Subcutaneous abdominal adipose tissue (tissue), 5 donors: ENCODE data around the gene DCHS2.

Experiments used
- H3K27ac ChIP-seq: one replicate; pipeline ENCODE4 v1.7.0; 2013; ENCODE audit warnings: low read depth, mild to moderate bottlenecking, inconsistent platforms, low read length, moderate library complexity
- H3K27me3 ChIP-seq, 5 donors: one replicate each; pipeline ENCODE4 v1.7.0; 2013; ENCODE audit warnings: low read length in 5 of 5, inconsistent platforms in 1 of 5; ENCODE audit not compliant: control insufficient read depth in 5 of 5, insufficient read depth in 4 of 5
- H3K36me3 ChIP-seq, 5 donors: one replicate each; pipeline ENCODE4 v1.7.0; 2013; ENCODE audit warnings: low read length in 5 of 5; ENCODE audit not compliant: control insufficient read depth in 5 of 5, insufficient read depth in 5 of 5
- H3K4me1 ChIP-seq, 5 donors: one replicate each; pipeline ENCODE4 v1.7.0; 2013; ENCODE audit warnings: low read length in 5 of 5, mild to moderate bottlenecking in 3 of 5, moderate library complexity in 1 of 5; ENCODE audit not compliant: control insufficient read depth in 5 of 5, insufficient read depth in 5 of 5
- H3K4me3 ChIP-seq, 5 donors: one replicate each; pipeline ENCODE4 v1.7.0; 2013; ENCODE audit warnings: low read length in 5 of 5, low read depth in 1 of 5
- H3K9ac ChIP-seq, 5 donors: one replicate each; pipeline ENCODE4 v1.7.0; 2013; ENCODE audit warnings: low read length in 5 of 5, mild to moderate bottlenecking in 4 of 5, moderate library complexity in 3 of 5
- H3K9me3 ChIP-seq, 5 donors: one replicate each; pipeline ENCODE4 v1.7.0; 2013; ENCODE audit warnings: low read length in 5 of 5; ENCODE audit not compliant: control insufficient read depth in 5 of 5
- donor health status: healthy.
- donor health status: healthy.
- donor health status: healthy.
- donor health status: healthy.
- donor health status: healthy.

DCHS2 gene

GRCh38 chr4:154433543-154433942, 58.1 kb downstream of the DCHS2 start:
- no peaks in the 10 kb centered on the region for H3K4me1 ChIP-seq
- H3K27ac ChIP-seq = no peak overlapping the region
- H3K9me3 ChIP-seq = no peaks in the 10 kb centered on the region
- H3K9ac ChIP-seq = no peak overlapping the region
- H3K4me3 ChIP-seq = no peak overlapping the region
- H3K36me3 ChIP-seq = no peaks in the 10 kb centered on the region
- H3K27me3 ChIP-seq = no peaks in the 10 kb centered on the region

- H3K36me3 ChIP-seq = no peaks in the 10 kb centered on the region
- H3K27me3 ChIP-seq = no peaks in the 10 kb centered on the region
- H3K4me1 ChIP-seq = no peaks in the 10 kb centered on the region
- H3K9me3 ChIP-seq = no peaks in the 10 kb centered on the region
- H3K27ac ChIP-seq = no peak overlapping the region
- no peak overlapping the region for H3K4me3 ChIP-seq
- H3K9ac ChIP-seq = no peak overlapping the region
These were observed 62.4 kb downstream of the DCHS2 start for GRCh38 chr4:154429176-154429575.

DNA sequence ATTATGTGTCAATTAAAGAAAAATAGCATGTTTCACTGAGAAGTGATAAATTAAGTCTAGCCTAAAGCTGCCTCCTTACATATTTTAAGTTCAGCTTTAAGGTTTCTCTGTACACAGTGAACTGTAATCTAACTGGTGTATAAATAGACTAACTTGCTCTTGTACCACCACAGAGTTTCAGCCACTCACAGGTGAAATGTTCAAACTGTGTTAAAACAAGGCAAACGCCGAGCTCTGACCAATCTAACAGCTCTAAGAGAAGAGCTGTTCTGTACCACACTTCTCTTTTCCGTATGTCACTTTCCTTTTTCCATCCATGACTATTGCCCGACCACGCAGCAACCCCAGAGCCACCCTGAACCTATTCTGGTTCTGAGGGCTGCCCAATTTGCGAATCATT, 64.5 kb downstream of the DCHS2 start:
- Histone ChIP-seq H3K4me1 (no peaks in the 10 kb centered on the region), H3K27ac (no peak overlapping the region), H3K4me3 (no peak overlapping the region), H3K9me3 (no peaks in the 10 kb centered on the region), H3K9ac (no peak overlapping the region), H3K27me3 (no peaks in the 10 kb centered on the region), H3K36me3 (no peaks in the 10 kb centered on the region)

GRCh38 chr4:154425514-154425913, 66.1 kb downstream of the DCHS2 start:
- Histone ChIP-seq H3K27ac (no peak overlapping the region), H3K4me3 (no peak overlapping the region), H3K27me3 (no peaks in the 10 kb centered on the region), H3K36me3 (no peaks in the 10 kb centered on the region), H3K4me1 (no peaks in the 10 kb centered on the region), H3K9ac (no peak overlapping the region), H3K9me3 (no peaks in the 10 kb centered on the region)

DNA sequence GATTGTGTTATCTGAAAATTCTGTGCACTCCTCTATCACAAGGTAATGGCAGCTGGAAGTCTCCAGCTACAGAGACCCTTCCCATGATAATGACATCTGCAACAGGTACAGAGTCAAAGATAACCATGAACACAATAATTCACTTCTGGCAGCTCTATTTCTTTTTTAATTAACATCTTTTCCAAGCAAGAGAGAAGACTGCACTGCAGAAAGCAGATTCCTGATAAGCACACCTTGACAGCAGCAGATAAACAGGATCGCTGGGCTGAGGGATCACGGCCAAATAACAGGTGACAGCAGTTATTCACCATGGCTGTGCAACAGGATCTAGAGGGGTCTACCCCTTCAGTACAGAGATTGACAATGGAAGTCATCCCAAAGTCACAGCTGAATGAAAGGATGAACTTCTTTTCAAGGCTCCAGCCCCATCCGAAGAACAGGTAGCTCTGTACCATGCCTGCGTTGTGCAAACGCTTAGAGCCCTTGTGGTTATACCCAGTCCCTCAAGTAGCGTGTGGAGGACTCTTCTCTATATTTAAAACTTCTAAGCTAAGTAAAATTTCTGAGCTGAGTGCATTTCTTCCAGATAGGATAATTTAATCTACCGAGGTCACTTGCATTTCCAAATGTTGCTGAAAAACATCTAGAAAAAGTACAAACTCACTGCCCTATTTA, 66.7 kb downstream of the DCHS2 start:
- Histone ChIP-seq H3K27ac (no peak overlapping the region), H3K9ac (no peak overlapping the region), H3K4me3 (no peak overlapping the region), H3K27me3 (no peaks in the 10 kb centered on the region), H3K9me3 (no peaks in the 10 kb centered on the region), H3K4me1 (no peaks in the 10 kb centered on the region), H3K36me3 (no peaks in the 10 kb centered on the region)

DNA sequence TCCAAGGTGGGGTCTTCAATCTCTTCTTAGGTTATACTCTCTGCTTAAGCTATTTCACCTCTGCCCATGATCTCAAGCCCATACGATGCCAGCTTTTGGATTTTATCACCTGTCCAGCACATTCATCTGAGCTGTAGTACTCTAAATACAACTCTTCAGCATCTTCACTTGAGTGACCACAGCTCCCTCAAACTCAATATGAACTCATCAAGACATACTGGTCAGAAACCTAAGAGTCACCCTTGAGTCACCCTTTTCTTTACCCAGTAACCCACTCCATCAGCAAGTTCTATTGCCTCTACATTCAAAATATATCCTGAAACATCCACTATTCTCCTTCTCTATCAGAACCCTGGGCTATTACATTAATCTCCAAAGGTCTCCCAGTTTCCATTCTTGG, 69.4 kb downstream of the DCHS2 start:
- Histone ChIP-seq H3K27me3 (no peaks in the 10 kb centered on the region), H3K36me3 (no peaks in the 10 kb centered on the region), H3K4me3 (no peak overlapping the region), H3K27ac (no peak overlapping the region), H3K4me1 (peaks cover 0 to 3% (median 1%) of the 10 kb centered on the region in 5 donors), H3K9ac (no peak overlapping the region), H3K9me3 (no peaks in the 10 kb centered on the region)

GRCh38 chr4:154421618-154422017, 70.0 kb downstream of the DCHS2 start:
- Histone ChIP-seq H3K4me1 (peaks cover 0 to 8% (median 3%) of the 10 kb centered on the region in 5 donors), H3K27ac (no peak overlapping the region), H3K36me3 (no peaks in the 10 kb centered on the region), H3K4me3 (no peak overlapping the region), H3K9me3 (no peaks in the 10 kb centered on the region), H3K9ac (no peak overlapping the region), H3K27me3 (no peaks in the 10 kb centered on the region)

GRCh38 chr4:154417373-154417673, 74.3 kb downstream of the DCHS2 start:
- H3K27ac ChIP-seq = no peak overlapping the region
- peak overlapping the region in 2 of 5 donors; percentile 63 to 73 for H3K9ac ChIP-seq
- peak overlapping the region; percentile 62 to 84 (median 73) for H3K4me3 ChIP-seq

DNA sequence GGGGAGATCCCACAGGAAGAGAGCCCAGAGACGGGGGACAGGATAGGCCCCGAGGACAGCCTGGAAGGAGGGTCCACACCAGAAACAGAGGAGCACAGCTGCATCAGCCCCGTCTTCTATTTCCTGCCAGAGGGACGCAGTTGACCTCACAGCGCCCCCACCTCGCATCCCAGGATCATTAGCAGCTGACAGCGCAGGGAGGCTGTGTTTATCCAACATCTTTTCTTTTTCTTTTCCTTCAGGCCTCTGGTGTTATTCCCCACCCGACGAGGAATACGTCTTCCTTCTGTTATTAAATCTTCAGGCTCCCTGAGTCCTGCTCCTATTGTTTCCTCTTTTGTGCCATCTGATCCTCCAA, 75.4 kb downstream of the DCHS2 start:
- peak overlapping the region; percentile 22 for H3K27ac ChIP-seq

More at GRCh38 chr4:154417373-154417673, 74.3 kb downstream of the DCHS2 start:
- Histone ChIP-seq H3K9me3 (no peaks in the 10 kb centered on the region), H3K4me1 (peaks cover 0 to 15% (median 10%) of the 10 kb centered on the region in 5 donors), H3K27me3 (no peaks in the 10 kb centered on the region), H3K36me3 (no peaks in the 10 kb centered on the region)

GRCh38 chr4:154415313-154415712, 76.3 kb downstream of the DCHS2 start:
- Histone ChIP-seq H3K9me3 (no peaks in the 10 kb centered on the region), H3K36me3 (no peaks in the 10 kb centered on the region), H3K27me3 (no peaks in the 10 kb centered on the region), H3K9ac (no peak overlapping the region), H3K27ac (no peak overlapping the region), H3K4me3 (no peak overlapping the region), H3K4me1 (peaks cover 0 to 15% (median 10%) of the 10 kb centered on the region in 5 donors)

More for the DNA sequence above, 75.4 kb downstream of the DCHS2 start:
- no peaks in the 10 kb centered on the region for H3K9me3 ChIP-seq
- H3K36me3 ChIP-seq = no peaks in the 10 kb centered on the region
- H3K4me1 ChIP-seq = peaks cover 0 to 15% (median 10%) of the 10 kb centered on the region in 5 donors
- H3K27me3 ChIP-seq = no peaks in the 10 kb centered on the region
- H3K4me3 ChIP-seq = peak overlapping the region; percentile 62 to 84 (median 73)
- H3K9ac ChIP-seq = peak overlapping the region in 4 of 5 donors; percentile 33 to 73 (median 48)
